ENCODE data around the gene DNAH7.
"Not testable (repeated sequence)": the region's sequence is repeated elsewhere in the genome, so short reads cannot be mapped to it uniquely, and the experiment has no call there.

Gene DNAH7

DNA sequence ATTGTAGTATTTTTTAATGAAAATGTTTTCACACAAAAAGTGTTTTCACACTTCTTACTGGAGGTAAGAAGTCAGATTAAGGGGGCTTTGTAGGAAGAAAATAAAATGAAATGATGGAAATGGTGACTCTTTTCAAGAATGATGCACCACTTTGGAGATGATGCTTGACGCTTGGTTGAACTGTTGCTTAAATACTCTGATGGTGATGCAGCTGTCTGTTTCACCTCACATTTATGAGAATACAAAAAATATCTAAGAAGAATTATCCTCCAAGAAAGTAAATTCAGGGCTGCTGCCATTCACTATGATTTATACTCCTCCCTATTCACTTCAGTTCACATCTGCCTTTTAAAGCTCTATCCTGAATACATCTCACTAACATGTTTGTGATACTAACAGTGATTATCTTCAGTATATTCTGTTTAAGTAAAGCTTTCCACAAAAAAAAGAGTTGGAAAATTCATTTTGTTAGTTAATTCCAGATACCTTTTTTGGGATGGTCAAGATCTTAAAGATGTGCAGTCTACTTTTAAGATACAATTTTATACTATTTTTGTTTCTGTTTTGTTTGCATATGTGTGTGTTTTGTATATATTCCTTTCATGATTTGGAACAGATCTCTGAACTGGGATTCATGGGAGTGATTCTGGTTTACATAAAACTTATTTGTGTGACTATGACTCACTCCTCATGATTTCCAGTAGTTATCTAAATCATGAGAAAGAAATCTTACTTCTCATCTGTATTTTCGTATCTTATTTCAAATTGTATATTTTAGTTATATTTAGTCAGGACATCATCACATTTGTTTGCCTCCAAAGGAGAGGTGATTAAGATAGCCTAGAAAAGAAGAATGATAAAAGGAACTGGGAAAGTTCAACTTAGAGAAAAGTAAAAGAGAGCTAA lies 358.5 kb downstream of the DNAH7 start:
- peak; percentile 2 for DNase-seq

DNA sequence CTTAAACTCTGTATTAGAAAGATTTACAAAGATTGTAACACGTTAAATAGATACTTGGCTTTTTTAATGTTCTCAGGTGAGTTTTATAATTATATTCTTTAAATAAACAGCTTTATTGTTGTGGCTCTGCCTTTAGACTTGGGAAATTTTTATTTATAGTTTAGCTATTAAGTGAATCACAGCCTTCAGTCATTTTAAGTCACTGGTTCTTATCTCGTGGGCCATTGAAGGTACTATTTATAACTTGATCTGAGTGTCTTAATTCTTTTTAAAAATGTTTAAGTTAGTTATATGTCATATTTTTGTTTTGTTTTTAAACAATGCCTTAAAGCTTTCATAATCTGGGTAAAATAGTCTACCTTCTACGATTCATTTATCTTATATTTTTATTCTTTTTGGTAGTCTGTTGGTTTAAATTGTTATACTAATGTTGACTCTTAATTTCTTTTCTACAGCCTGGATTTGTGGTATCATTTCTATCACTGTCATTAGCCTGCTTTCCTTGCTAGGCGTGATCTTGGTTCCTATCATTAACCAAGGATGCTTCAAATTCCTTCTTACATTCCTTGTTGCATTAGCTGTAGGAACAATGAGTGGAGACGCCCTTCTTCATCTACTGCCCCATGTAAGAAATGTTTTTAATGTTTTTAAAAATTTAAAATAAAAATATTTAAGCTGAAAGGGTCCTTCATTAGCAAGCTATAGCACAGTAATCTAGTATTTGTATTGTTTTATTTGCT lies 362.3 kb downstream of the DNAH7 start:
- peak; percentile 68 for DNase-seq

DNA sequence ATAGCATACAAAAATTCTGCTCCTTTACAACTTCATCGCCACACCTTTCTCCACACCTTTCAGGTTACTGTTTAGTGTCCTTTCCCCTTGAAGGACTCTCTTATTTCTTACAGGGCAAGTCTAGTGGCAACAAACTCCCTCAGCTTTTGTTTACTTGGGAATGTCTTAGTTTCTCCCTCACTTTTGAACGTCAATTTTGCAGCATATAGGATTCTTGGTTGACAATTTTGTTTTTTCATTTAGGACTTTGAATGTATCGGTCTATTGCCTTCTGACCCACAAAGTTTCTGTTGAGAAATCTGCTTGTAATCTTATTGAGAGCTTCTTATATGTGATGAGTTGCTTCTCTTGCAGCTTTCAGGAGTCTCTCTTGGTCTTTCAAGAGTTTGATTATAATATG lies 368.2 kb downstream of the DNAH7 start:
- no peak for DNase-seq

DNA sequence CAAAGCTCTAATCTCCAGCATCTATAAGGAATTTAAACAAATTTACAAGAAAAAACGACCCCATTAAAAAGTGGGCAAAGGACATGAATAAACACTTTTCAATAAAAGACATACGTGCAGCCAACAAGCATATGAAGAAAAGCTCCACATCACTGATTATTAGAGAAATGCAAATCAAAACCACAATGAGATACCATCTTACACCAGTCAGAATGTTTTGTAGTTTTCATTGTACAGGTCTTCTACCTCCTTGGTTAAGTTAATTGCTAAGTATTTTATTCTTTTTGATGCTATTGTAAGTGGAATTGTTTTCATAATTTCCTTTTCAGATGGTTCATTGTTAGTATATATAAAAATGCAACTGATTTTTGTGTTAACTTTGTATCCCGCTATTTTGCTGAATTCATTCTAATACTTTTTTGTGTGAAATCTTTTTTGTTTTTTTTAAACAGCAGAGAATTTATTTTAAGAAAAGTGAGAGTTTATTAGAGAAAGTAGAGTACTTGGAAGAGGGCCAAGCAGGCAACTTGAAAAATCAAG lies 370.9 kb downstream of the DNAH7 start:
- no peak for DNase-seq

DNA sequence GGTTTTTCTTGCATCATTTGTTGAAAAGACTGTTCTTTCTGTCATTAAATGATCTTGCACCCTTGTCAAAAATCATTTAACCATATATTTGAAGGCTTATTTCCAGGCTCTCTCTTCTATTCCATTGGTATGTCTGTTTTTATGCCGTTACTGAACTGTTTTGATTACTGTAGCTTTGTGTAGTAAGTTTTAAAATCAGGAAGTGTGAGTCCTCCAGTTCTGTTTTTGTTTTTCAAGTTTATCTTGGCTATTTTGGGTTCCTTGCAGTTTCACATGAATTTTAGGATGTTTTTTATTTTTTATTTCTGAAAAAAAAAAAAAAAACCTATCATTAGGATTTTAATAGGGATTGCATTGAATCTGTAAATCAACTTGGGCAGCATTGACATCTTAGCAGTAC lies 372.6 kb downstream of the DNAH7 start:
- no peak for DNase-seq

DNA sequence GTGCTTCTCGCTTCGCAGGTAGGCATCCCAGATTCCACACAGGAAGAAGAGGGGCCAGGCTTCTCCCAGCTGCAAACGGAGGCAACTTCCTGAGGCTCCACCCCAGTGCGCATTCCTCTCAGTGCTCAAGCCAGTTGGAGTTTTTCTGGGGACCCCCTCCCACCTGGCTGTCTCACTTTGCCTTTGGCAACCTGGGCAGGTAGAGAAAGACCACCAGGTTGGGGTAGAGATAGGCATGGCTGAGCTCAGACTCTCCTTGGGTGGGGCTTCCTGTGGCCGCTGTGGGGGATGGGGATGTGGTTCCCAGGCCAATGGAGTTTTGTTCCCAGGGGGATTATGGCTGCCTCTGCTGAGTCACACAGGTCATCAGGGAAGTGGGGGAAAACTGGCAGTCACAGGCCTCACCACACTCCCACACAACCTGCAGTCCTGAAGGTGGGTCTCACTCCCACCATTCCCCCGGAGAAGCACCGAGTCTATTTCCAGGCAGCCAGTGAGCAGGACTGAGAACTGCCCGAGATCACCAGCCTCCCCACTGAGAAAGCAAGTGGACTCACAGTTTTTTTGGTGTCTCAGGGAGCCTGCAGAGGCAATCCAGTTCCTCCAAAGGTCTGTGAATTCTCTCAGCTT lies 373.5 kb downstream of the DNAH7 start:
- peak; percentile 3 for DNase-seq

DNA sequence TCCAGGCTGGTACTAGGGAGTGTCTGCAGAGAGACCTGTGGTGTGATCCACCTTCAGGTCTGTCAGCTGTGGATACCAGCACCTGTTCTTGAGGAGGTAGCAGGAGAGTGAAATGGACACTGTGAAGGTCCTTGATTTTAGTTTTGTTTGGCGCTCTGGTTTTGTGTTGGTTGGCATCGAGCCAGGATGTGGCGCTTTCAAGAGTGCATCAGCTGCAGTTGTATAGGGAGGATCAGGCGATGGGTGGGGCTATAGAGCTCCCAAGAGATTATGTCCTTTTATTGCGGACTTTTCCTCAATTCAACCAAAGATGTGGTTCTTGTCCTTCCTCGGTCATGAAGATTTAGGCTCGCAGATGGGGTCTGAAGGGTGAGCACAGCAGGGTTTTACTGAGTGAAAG lies 374.1 kb downstream of the DNAH7 start:
- no peak for DNase-seq

DNA sequence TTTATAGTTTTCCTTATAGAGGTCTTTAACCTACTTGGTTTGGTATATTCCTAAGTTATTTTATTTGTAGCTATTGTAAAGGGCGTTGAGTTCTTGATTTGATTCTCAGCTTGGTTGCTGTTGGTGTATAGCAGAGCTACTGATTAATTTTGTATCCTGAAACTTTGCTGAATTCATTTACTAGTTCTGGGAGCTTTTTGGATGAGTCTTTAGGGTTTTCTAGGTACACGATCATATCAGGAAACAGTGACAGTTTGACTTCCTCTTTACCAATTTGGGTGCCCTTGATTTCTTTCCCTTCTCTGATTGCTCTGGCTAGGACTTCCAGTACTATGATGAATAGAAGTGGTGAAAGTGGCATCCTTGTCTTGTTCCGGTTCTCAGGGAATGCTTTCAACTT lies 376.1 kb downstream of the DNAH7 start:
- DNase-seq, result not testable (repeated sequence)
